Muscle of leg (tissue), 11 donors: ENCODE data around the gene HOXB7. TPM values are rescaled to one million over a fixed set of nuclear protein-coding genes. Genes with fewer than 3 reads are reported as not detected.

Experiments used
- DNase-seq: peaks from one replicate; pipeline ENCODE4 v3.0.0; 2013
- H3K27ac ChIP-seq: one replicate; pipeline ENCODE4 v1.5.1; 2013; ENCODE audit warnings: mild to moderate bottlenecking, low read length, control low read depth
- H3K27me3 ChIP-seq: one replicate; pipeline ENCODE4 v1.6.1; 2013; ENCODE audit warnings: low read length; ENCODE audit not compliant: control insufficient read depth, insufficient read depth
- H3K36me3 ChIP-seq: one replicate; pipeline ENCODE4 v1.6.1; 2013; ENCODE audit warnings: low read length; ENCODE audit not compliant: control insufficient read depth, insufficient read depth
- H3K4me1 ChIP-seq: one replicate; pipeline ENCODE4 v1.6.1; 2013; ENCODE audit warnings: low read length; ENCODE audit not compliant: control insufficient read depth, insufficient read depth
- H3K4me3 ChIP-seq: one replicate; pipeline ENCODE4 v1.5.1; 2013; ENCODE audit warnings: low read length, control low read depth
- H3K9me3 ChIP-seq: replicated peaks from 2 replicates; pipeline ENCODE4 v1.6.1; 2013; ENCODE audit warnings: low read depth, low read length; ENCODE audit not compliant: control insufficient read depth
- WGBS: methylation state at CpG from one replicate; pipeline ENCODE4 v1.1.5; 2013; ENCODE audit warnings: missing lambda C conversion rate; ENCODE audit not compliant: insufficient coverage; 5-methylcytosine and 5-hydroxymethylcytosine counted together
- polyA plus RNA-seq, 8 donors: library from polyadenylated mRNA; unstranded; fragments of 120-200 nt; gene quantifications; one replicate each; pipeline versions ENCODE4 v1.2.1 to v1.2.3, GENCODE V29; 2013; ENCODE audit warnings: inconsistent platforms in 1 of 8, low replicate concordance in 1 of 8; ENCODE audit not compliant: insufficient read length in 8 of 8, insufficient read depth in 1 of 8
- total RNA-seq: library from RNA; stranded (reverse); fragments of 120-200 nt; gene quantifications from one replicate; pipeline ENCODE4 v1.2.4, GENCODE V29; 2013

The HOXB7 gene
- total and polyA plus RNA-seq, 9 donors = 2.3 to 4.7 (median 3.7) TPM

DNA sequence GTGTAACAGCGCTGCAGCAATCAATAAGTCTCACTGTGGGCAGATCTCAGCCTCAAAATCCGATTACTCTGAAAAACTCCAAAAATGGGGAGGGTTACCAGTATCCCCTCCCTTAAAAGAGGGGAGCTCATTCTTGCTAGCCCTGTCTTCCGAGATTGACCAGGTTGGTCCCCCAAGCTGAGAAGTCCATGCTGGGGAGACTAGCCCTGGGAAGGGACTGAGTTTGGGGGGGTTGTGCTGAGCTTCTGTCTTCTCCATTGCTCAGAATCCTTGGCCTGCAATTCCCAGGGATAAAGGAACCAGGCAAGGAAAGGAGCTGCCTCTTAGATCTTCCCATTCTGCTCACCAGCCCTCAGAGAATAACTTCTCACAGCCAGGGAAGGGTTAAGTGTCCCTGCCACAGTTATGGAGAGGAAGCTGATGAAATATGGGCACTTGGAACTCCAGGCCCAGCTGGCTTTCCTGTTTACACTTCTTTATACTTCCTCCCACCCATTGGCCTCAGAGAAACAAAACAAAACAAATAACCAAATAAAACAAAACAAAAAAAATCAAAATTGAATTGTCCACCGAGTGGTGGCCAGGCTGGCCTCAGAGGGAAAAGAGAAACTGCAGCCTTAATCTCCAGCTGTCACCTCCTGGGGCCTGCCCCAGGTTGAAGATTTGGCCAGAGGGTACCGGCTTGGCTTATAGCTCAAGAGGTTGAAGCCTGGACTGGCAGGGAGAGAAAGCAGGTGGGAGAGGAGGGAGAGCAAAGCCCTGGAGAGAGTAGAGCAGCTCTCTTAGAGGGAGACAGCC lies 23.3 kb downstream of the HOXB7 start:
- no peaks in the 10 kb centered on the region for H3K9me3 ChIP-seq
- DNase-seq = no peak
- H3K4me3 ChIP-seq = no peak overlapping the region
- H3K27ac ChIP-seq = peak overlapping the region; percentile 71
- H3K4me1 ChIP-seq = peaks cover 30% of the 10 kb centered on the region
- H3K27me3 ChIP-seq = peaks cover 95% of the 10 kb centered on the region
- WGBS = 0% methylated on average over 1 of the region's 5 CpGs
- no peaks in the 10 kb centered on the region for H3K36me3 ChIP-seq

DNA sequence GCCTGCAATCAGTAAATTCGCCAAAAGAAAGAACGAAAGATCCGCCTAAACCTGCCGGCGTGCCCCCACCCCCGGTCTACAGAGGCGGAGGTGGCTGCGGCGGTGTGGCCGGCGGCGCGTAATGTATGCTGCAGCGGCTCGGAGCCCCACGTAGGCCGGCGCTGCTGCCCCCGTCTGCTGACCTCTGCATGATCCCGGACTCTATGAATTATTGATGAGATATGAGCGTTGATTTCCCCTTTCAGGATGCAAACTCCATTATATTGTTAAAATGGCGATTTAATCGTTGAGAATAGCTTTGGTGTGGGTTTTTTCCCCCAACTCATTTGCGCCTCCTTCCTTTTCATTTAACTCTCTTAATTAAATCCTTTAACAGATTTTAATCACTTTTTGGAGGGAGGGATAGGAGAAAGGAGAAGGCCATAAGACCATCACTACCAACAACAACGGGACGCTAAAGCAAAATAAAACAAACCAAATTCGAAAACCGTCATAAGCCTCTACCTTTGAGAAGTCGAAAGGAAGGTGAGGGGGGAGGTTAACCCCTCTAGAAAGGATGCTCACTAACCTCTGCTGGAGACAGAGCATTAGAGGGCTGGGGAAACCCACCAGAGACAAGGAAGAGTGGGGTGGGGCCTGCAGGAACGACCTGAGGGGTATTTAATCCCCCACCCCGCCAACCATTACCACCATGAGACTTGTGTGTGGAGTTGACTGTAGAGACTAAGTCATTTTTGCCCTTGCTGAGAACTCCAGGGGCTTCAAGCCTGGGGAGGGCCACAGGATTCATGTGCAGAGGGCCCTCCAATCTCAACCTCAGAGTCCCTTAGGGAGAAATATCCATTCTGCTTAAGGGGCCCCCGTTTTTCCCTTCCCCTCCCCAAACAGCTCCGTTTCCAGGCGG lies 24.2 kb downstream of the HOXB7 start:
- peak overlapping the region; percentile 78 for H3K27ac ChIP-seq
- H3K36me3 ChIP-seq = no peaks in the 10 kb centered on the region
- no peak for DNase-seq
- H3K4me3 ChIP-seq = peak overlapping the region; percentile 56
- H3K9me3 ChIP-seq = no peaks in the 10 kb centered on the region
- peaks cover 95% of the 10 kb centered on the region for H3K27me3 ChIP-seq
- peaks cover 35% of the 10 kb centered on the region for H3K4me1 ChIP-seq
- WGBS = 5% methylated on average over 19 of the region's 34 CpGs

DNA sequence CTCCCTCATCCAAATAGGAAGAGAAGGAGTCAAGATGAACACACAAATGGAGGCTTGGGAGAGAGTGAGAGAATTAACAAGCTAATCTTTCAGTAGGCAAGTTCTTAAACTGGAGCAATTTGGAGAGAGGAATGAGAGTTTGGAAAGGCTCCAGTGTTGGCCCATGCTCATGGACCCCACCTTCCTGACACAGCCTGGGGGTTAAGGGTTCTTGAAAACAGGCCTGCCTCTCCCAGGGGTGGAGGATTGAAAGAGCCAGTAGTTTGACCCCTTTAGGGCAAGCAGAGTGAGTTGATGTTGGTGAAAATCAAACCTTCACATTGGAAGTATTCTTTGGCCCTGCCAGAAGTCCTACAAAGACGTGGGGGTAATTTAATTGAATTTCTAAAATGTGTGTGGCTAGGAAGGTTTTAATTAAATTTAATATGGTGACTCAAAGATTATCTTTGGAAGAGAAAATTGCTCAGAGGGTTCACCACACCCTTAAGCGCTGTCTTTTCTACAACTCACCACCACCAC lies 26.5 kb downstream of the HOXB7 start:
- Histone ChIP-seq H3K4me1 (peaks cover 36% of the 10 kb centered on the region), H3K27ac (no peak overlapping the region), H3K27me3 (peaks cover 95% of the 10 kb centered on the region), H3K36me3 (no peaks in the 10 kb centered on the region), H3K4me3 (no peak overlapping the region), H3K9me3 (no peaks in the 10 kb centered on the region)
- 67% methylated on average over 1 of the region's 2 CpGs for WGBS
- no peak for DNase-seq

DNA sequence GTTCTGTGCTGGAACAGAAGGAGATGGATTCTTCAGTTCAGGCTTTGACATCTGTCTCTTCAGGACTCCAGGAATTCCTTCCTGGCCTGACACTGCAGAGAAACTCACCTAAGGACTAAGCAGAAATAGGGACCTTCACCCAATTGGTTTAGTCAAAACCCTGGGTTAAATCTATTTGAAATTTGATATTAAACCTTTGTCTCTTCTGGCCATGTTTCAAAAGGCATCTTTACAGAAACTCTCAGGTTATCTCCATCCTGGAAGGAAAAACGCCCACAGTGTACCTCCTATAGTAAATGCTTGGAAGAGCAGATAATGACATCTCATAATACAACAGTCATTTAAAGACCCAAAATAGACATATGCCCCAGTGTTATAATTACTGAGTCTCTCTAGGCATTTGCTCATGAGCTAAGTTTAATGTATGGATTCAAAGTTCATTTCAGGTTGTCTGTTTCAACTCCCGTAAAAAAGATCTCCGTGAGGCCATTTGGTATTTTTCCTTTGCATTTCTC lies 27.1 kb downstream of the HOXB7 start:
- H3K4me1 ChIP-seq = peaks cover 40% of the 10 kb centered on the region
- no peaks in the 10 kb centered on the region for H3K9me3 ChIP-seq
- no CpG with 5 or more reads among the region's 3 CpGs for WGBS
- no peak overlapping the region for H3K27ac ChIP-seq
- peaks cover 97% of the 10 kb centered on the region for H3K27me3 ChIP-seq
- no peaks in the 10 kb centered on the region for H3K36me3 ChIP-seq
- DNase-seq = no peak
- no peak overlapping the region for H3K4me3 ChIP-seq

DNA sequence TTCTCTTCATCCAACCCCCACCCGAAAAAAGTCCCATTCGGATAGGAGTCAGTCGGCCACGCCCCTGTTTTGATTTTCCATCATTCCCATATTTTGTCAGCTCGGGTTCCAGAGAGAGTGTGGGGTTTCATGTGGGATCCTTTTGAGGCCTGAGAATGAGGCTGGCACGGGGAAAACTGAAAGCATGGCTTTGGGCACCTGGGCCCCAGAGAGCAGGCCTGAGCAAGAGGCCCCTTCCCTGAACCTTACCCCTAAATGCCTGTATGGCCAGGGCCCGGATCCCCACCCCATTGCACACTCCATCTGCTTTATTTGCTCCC lies 28.1 kb downstream of the HOXB7 start:
- H3K36me3 ChIP-seq = no peaks in the 10 kb centered on the region
- H3K9me3 ChIP-seq = no peaks in the 10 kb centered on the region
- no peak overlapping the region for H3K4me3 ChIP-seq
- DNase-seq = no peak
- H3K4me1 ChIP-seq = peaks cover 41% of the 10 kb centered on the region
- WGBS = 33% methylated on average over 1 of the region's 7 CpGs
- H3K27me3 ChIP-seq = peaks cover 95% of the 10 kb centered on the region
- H3K27ac ChIP-seq = peak overlapping the region; percentile 78

DNA sequence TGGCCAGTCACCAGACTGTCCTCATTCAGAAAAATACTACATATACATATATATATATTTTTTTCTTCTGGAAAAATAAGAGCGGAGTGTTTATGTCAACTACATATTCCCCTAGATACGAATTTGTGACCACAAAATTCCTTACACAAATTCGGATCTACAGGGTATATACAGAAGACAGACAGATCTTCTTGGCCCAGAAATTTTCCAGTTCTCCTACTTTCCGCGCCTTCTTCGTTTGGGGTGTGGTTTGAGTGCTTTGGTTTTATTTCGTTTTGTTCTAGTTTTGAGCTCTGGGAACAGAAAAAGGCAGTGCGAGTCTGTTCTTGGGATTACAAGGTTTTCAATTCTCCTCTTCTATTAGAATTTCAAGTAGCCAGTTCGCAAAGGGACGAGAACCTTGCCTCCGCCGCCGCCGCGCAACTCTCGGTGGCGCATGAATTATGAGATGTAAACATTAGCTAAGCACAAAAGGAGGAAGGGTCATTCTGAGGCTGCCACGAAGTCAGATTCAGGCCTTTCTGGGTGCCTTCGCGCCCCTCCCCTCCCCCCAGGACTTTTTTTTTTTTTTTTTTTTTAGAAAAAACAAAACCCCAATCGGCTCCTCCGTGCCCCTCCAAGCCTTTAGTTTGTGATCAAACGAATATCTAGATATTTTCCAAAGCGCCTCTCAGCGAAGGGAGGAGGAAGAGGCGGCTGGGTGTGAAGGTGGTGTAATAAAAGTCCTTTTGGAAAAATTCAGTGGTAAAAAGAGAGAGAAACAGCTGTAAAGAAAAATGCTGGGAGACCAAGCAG lies 30.9 kb downstream of the HOXB7 start:
- Histone ChIP-seq H3K36me3 (no peaks in the 10 kb centered on the region), H3K4me1 (peaks cover 36% of the 10 kb centered on the region), H3K27ac (peak overlapping the region; percentile 86), H3K4me3 (no peak overlapping the region), H3K9me3 (no peaks in the 10 kb centered on the region), H3K27me3 (peaks cover 94% of the 10 kb centered on the region)
- 20% methylated on average over 1 of the region's 26 CpGs for WGBS
- DNase-seq = peak; percentile 34

DNA sequence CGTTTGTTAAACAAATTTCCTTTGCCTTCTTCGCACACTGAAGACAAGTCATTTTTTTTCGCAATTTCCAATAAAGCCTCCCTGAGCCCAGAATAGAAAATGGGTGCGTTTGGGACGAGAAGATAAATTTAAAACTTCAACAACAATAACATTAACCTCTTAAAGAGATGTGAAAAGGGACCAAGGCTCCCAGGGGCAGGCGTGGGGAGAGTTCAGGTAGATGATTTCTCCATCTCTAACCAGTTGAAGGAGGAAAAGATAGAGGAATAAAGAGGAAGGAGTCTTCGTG lies 31.4 kb downstream of the HOXB7 start:
- WGBS = 0% methylated on average over 1 of the region's 7 CpGs
- peak overlapping the region; percentile 86 for H3K27ac ChIP-seq
- peaks cover 93% of the 10 kb centered on the region for H3K27me3 ChIP-seq
- H3K4me3 ChIP-seq = no peak overlapping the region
- no peaks in the 10 kb centered on the region for H3K36me3 ChIP-seq
- DNase-seq = no peak
- peaks cover 35% of the 10 kb centered on the region for H3K4me1 ChIP-seq
- no peaks in the 10 kb centered on the region for H3K9me3 ChIP-seq

DNA sequence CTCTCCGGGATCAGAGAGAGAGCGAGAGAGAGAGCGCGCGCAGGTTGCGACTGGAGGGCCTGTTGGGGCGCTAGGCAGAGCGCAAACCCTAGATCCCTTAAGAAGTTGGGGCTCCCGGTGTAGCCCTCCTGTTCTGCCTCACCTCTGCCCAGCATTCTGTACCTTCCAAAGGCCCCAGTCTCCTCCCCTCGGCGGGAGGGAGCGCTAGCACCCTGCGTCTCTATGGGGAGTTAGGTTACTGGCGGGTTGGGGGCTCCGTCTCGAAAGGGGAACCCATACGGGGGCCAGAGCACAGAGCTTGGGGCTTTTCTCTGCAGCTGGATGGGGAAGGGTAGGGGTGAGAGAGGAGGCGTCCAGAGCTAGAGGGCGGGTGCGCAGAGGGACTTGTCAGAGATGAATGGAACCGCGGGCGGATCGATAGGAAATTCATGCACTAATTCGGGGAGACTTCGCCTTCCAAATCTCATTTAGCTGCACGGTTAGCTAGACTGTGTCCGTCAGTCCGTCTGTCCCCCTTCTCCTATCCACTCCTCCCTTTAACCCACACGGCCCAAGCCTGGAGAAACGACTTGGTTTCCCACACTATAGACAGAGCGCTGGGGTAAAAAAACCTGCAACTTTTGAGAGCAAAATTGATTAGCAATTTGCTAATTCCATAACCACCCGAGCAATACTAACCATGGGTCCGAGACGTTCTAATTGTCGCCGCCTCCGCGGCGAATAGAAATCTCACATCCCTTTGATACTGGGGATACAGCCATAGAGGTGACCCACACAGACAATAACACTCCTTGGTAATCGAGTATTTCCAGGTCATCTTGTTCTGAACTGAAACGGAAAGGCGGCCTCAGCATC lies 32.0 kb downstream of the HOXB7 start:
- peak overlapping the region; percentile 44 for H3K4me3 ChIP-seq
- DNase-seq = no peak
- 1% methylated on average over 29 of the region's 43 CpGs for WGBS
- H3K36me3 ChIP-seq = no peaks in the 10 kb centered on the region
- H3K4me1 ChIP-seq = peaks cover 35% of the 10 kb centered on the region
- peak overlapping the region; percentile 86 for H3K27ac ChIP-seq
- no peaks in the 10 kb centered on the region for H3K9me3 ChIP-seq
- peaks cover 95% of the 10 kb centered on the region for H3K27me3 ChIP-seq

DNA sequence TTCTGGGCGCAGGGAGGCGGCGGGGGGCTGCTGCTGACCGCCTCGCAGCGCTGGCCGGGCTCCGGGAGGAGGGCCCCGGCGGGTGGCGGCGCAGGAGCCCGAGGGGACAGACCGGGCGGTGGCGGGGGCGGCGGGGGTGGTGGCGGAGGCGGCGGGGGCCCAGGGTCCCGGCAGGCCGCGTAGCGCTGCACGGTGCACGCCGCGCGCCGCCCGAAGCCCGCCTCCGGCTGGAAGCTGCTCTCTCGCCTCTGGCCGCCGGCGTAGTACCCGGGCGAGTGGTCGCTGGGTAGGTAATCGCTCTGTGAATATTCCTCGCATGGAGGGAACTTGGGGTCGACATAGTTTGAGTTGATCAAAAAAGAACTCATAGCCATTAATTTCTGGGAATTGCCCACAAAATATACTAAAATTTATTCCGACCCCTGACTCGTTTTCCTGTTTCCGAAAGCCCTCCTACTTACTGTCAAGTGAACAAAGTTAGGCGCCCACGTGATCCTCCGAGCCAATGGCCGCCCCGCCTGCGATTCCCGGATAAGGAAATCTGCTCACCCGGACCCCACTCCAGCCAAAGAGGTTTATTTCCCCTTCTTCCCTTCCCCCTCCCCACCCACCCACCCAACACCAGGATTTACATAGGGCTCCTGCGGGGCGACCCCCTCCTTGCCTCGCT lies 32.7 kb downstream of the HOXB7 start, which contains the start of gene HOXB4:
HOXB4 (minus strand) TSS at position 405 of the 670 bp plus-strand sequence; CDS start at position 374, 31 bp downstream.
- H3K27me3 ChIP-seq = peaks cover 96% of the 10 kb centered on the region
- H3K9me3 ChIP-seq = no peaks in the 10 kb centered on the region
- peak within 1 kb of the TSS; percentile 86 for H3K27ac ChIP-seq
- H3K36me3 ChIP-seq = no peaks in the 10 kb centered on the region
- WGBS = 0% methylated on average over 25 of the region's 58 CpGs
- peak; percentile 74 for DNase-seq
- H3K4me1 ChIP-seq = peaks cover 35% of the 10 kb centered on the region
- H3K4me3 ChIP-seq = peak within 1 kb of the TSS; percentile 44
